PFSK-1 (cell line): ENCODE data around the gene CNTNAP5.

ENCODE experiments used
- FOXP2 ChIP-seq: optimal IDR thresholded peaks from 2 replicates; pipeline ENCODE3; 2011; ENCODE audit warnings: borderline replicate concordance, control low read depth, inconsistent platforms; ENCODE audit not compliant: insufficient read depth; ENCODE audit errors: extremely low read length, extremely low read depth
- POLR2AphosphoS5 ChIP-seq: IDR thresholded peaks from 2 replicates; pipeline ENCODE4 v1.6.1; 2012; ENCODE audit warnings: low read depth, mild to moderate bottlenecking, control low read depth, low read length, moderate library complexity
- REST ChIP-seq, 2 experiments: IDR thresholded peaks; 2 replicates each; pipeline versions ENCODE4 v1.6.1 to v1.8.0; 2011 to 2012; ENCODE audit warnings: low read depth in 2 of 2, low read length in 2 of 2, control low read depth in 1 of 2, inconsistent platforms in 1 of 2, mild to moderate bottlenecking in 1 of 2, moderate library complexity in 1 of 2; ENCODE audit not compliant: insufficient read depth in 1 of 2
- SIN3A ChIP-seq: IDR thresholded peaks from 2 replicates; pipeline ENCODE4 v1.6.1; 2012; ENCODE audit warnings: mild to moderate bottlenecking, low read length, moderate library complexity, borderline replicate concordance; ENCODE audit not compliant: insufficient read depth
- TAF1 ChIP-seq: IDR thresholded peaks from 2 replicates; pipeline ENCODE4 v1.6.1; 2012; ENCODE audit warnings: low read length, control low read depth, borderline replicate concordance; ENCODE audit not compliant: insufficient read depth

- TF ChIP-seq TAF1, result no peak
- no peak for TF ChIP-seq REST (IDR thresholded peaks at IDR 0.05; ENCODE audit: insufficient read depth in 1 of 2, low read depth in 2 of 2, low read length in 2 of 2)
- no peak for TF ChIP-seq POLR2AphosphoS5
- TF ChIP-seq SIN3A, result no peak
- TF ChIP-seq FOXP2, result no peak
Measured at GRCh38 chr2:124296470-124296869, 271.4 kb downstream of the CNTNAP5 start.
